Endothelial cell of umbilical vein (primary cell): ENCODE data around the gene PLAC8L1. TPM values are rescaled to one million over a fixed set of nuclear protein-coding genes. Genes with fewer than 3 reads are reported as not detected.

Source experiments
- BruUV-seq: library from RNA; stranded (reverse); fragments of 400-500 nt; replicated peaks from 2 replicates; lab custom pipeline; 2021; lab: Mats Ljungman, UMichigan
- CTCF ChIA-PET: fragments of 300-600, 350-600 bp; sonication (Branson Sonifier 250); formaldehyde crosslinking; loops from one replicate; lab custom pipeline; 2021; ENCODE audit warnings: antibody characterized with exemption, inconsistent platforms; lab: Charles Lee
- POLR2A ChIA-PET: fragments of 300-600, 350-600 bp; sonication (Branson Sonifier 250); formaldehyde crosslinking; loops from one replicate; lab custom pipeline; 2021; ENCODE audit warnings: antibody characterized with exemption, inconsistent platforms; lab: Charles Lee
- DNase-seq: peaks from one replicate; pipeline ENCODE4 v3.0.0-alpha.2; 2011; ENCODE audit warnings: low read depth, low spot score
- FAIRE-seq: peaks from 2 replicates; lab custom pipeline; 2011; peaks lifted over from hg19 to GRCh38; lab: Jason Lieb, UNC
- H2AFZ ChIP-seq: 2 replicates; pipeline ENCODE4 v1.6.0; 2012; ENCODE audit warnings: low read depth, low read length, control low read depth, inconsistent platforms
- H3K27ac ChIP-seq: 2 replicates; pipeline ENCODE4 v1.5.1; 2011; ENCODE audit warnings: low read depth, mild to moderate bottlenecking, control low read depth, low read length, moderate library complexity; ENCODE audit not compliant: insufficient read depth
- H3K27me3 ChIP-seq, 2 experiments: 2 replicates each; pipeline versions ENCODE4 v1.6.0 to v1.6.1; 2011; ENCODE audit warnings: low read length in 2 of 2, mixed read lengths in 1 of 2; ENCODE audit not compliant: control insufficient read depth in 2 of 2, insufficient read depth in 2 of 2
- H3K36me3 ChIP-seq, 2 experiments: 2 replicates in 1 of 2; 3 replicates in 1 of 2; pipeline ENCODE4 v1.5.1; 2011; ENCODE audit warnings: low read length in 2 of 2, mild to moderate bottlenecking in 1 of 2, moderate library complexity in 1 of 2; ENCODE audit not compliant: control insufficient read depth in 2 of 2, insufficient read depth in 2 of 2; ENCODE audit errors: extremely low read depth in 1 of 2
- H3K4me1 ChIP-seq: 3 replicates; pipeline ENCODE4 v1.5.1; 2011; ENCODE audit warnings: mild to moderate bottlenecking, low read length; ENCODE audit not compliant: control insufficient read depth, insufficient read depth; ENCODE audit errors: extremely low read depth
- H3K4me2 ChIP-seq: 2 replicates; pipeline ENCODE4 v1.6.1; 2011; ENCODE audit warnings: low read length, control low read depth, mixed read lengths; ENCODE audit not compliant: insufficient read depth
- H3K4me3 ChIP-seq, 3 experiments: fragments of 200-600 bp in 1 of 3; sonication (generic), shearing (Covaris generic) in 1 of 3; replicated peaks in 1 of 3; 2 replicates each; pipeline ENCODE4 v1.5.1; 2011 to 2016; ENCODE audit warnings: control low read depth in 3 of 3, low read length in 3 of 3, mild to moderate bottlenecking in 2 of 3, inconsistent platforms in 1 of 3, low read depth in 1 of 3, moderate library complexity in 1 of 3; ENCODE audit not compliant: insufficient read depth in 1 of 3
- H3K79me2 ChIP-seq: 2 replicates; pipeline ENCODE4 v1.6.0; 2012; ENCODE audit warnings: low read length, inconsistent platforms; ENCODE audit not compliant: control insufficient read depth, insufficient read depth
- H3K9ac ChIP-seq: replicated peaks from 2 replicates; pipeline ENCODE3; 2011; ENCODE audit warnings: low read length, control low read depth; ENCODE audit not compliant: insufficient read depth; ENCODE audit errors: extremely low read depth
- H3K9me1 ChIP-seq: replicated peaks from 3 replicates; pipeline ENCODE4 v1.6.0; 2011; ENCODE audit warnings: mild to moderate bottlenecking, low read length; ENCODE audit not compliant: control insufficient read depth, insufficient read depth; ENCODE audit errors: extremely low read depth
- H3K9me3 ChIP-seq: replicated peaks from 2 replicates; pipeline ENCODE4 v1.5.1; 2012; ENCODE audit warnings: low read length, inconsistent platforms; ENCODE audit not compliant: control insufficient read depth, insufficient read depth
- H4K20me1 ChIP-seq: replicated peaks from 2 replicates; pipeline ENCODE3; 2011; ENCODE audit warnings: mild to moderate bottlenecking, low read length; ENCODE audit not compliant: control insufficient read depth, insufficient read depth; ENCODE audit errors: extremely low read depth
- CTCF ChIP-seq, 2 donors: IDR thresholded peaks; 1 replicate in 1 of 2; 2 replicates in 1 of 2; pipeline ENCODE4 v1.5.1; 2011; ENCODE audit warnings: low read length in 2 of 2, mild to moderate bottlenecking in 2 of 2, moderate library complexity in 2 of 2, control low read depth in 1 of 2, inconsistent platforms in 1 of 2, low read depth in 1 of 2; ENCODE audit not compliant: insufficient read depth in 1 of 2; ENCODE audit errors: extremely low read depth in 1 of 2
- EZH2 ChIP-seq: IDR thresholded peaks from 2 replicates; pipeline ENCODE4 v1.6.1; 2012; ENCODE audit warnings: borderline replicate concordance, low read depth, mild to moderate bottlenecking, moderate library complexity, low read length, inconsistent platforms; ENCODE audit not compliant: severe bottlenecking
- FOS ChIP-seq: IDR thresholded peaks from 2 replicates; pipeline ENCODE4 v1.6.1; 2011; ENCODE audit warnings: mild to moderate bottlenecking, low read length, moderate library complexity, borderline replicate concordance; ENCODE audit not compliant: insufficient read depth
- GATA2 ChIP-seq: IDR thresholded peaks from 2 replicates; pipeline ENCODE4 v1.7.0; 2011; ENCODE audit warnings: low read depth, mild to moderate bottlenecking, moderate library complexity, mixed read lengths, low read length; ENCODE audit not compliant: insufficient read length, insufficient read depth
- JUN ChIP-seq: IDR thresholded peaks from 2 replicates; pipeline ENCODE4 v1.6.1; 2011; ENCODE audit warnings: borderline replicate concordance, low read depth; ENCODE audit not compliant: insufficient read length, insufficient read depth
- MAX ChIP-seq: IDR thresholded peaks from 2 replicates; pipeline ENCODE4 v1.6.1; 2011; ENCODE audit not compliant: insufficient read depth, insufficient read length
- MYC ChIP-seq: IDR thresholded peaks from one replicate; pipeline ENCODE4 v1.6.1; 2011; ENCODE audit warnings: mild to moderate bottlenecking, low read depth, low read length
- POLR2A ChIP-seq: IDR thresholded peaks from 2 replicates; pipeline ENCODE4 v1.6.1; 2012; ENCODE audit warnings: low read depth, mild to moderate bottlenecking, control low read depth, low read length
- POLR2AphosphoS5 ChIP-seq: IDR thresholded peaks from 2 replicates; pipeline ENCODE4 v1.6.1; 2012; ENCODE audit warnings: low read depth, mild to moderate bottlenecking, control low read depth, low read length, moderate library complexity; ENCODE audit not compliant: insufficient read depth
- dilution Hi-C: fragments of 300-500 bp; cut with MboI; formaldehyde crosslinking; loops from one replicate; pipeline ENCODE4 v1.15.0; 2019; ENCODE audit warnings: low sequenced_read_pairs; ENCODE audit not compliant: extremely low pct_ligation_motif_present
- intact Hi-C: fragments of 100-400 bp; cut with micrococcal nuclease; formaldehyde crosslinking; loops from one replicate; pipeline ENCODE4 v1.10.0; 2022
- polyA plus RNA-seq, 4 experiments: library from polyadenylated mRNA; depleted of rRNA in 3 of 4; stranded (reverse) in 3 of 4; unstranded in 1 of 4; fragments of >200 nt; gene quantifications; 2 replicates each; pipeline versions ENCODE4 v1.2.1 to v1.2.3, GENCODE V29; 2011 to 2012; ENCODE audit warnings: missing spikeins in 1 of 4
- total RNA-seq: library from RNA; stranded (reverse); gene quantifications from 2 replicates; pipeline ENCODE4 v1.2.3, GENCODE V29; 2021

PLAC8L1 gene
- total and polyA plus RNA-seq, 2 donors (not counting 3 experiments of a cell fraction or from before 2014, with no cell fraction given) = 0.80 to 0.99 TPM

GRCh38 chr5:146151970-146152369, 46.6 kb upstream of the PLAC8L1 start:
- BruUV-seq = no TSS peak
- Histone ChIP-seq H3K27ac (no peak overlapping the region), H3K9me1 (no peaks in the 10 kb centered on the region), H3K4me1 (no peaks in the 10 kb centered on the region), H3K4me2 (no peak overlapping the region), H3K9me3 (no peaks in the 10 kb centered on the region), H3K9ac (no peak overlapping the region), H3K4me3 (no peak overlapping the region), H3K27me3 (no peaks in the 10 kb centered on the region), H2AFZ (no peak overlapping the region), H3K79me2 (no peaks in the 10 kb centered on the region), H3K36me3 (peaks cover 11 to 31% of the 10 kb centered on the region in 2 experiments), H4K20me1 (no peaks in the 10 kb centered on the region)
- no peak for DNase-seq
- ChIA-PET POLR2A (no interaction called here), CTCF (no interaction called here)
- dilution Hi-C loops (no loop called here), intact Hi-C loops (no loop called here)
- no peak for FAIRE-seq
- TF ChIP-seq GATA2 (no peak), POLR2A (no peak), EZH2 (no peak), MAX (no peak), JUN (no peak), POLR2AphosphoS5 (no peak), FOS (no peak), MYC (no peak), CTCF (IDR thresholded peaks at IDR 0.05; ENCODE audit: extremely low read depth in 1 of 2, insufficient read depth in 1 of 2, low read depth in 1 of 2, low read length in 2 of 2) (no peak)
